GM18508 (cell line): ENCODE measurements around the gene TEDC1.

Experiments used
- ATAC-seq: cut with Tn5 transposase; IDR thresholded peaks from one replicate; pipeline ENCODE4 v1.9.1; 2021; ENCODE audit warnings: moderate number of reproducible peaks; ENCODE audit not compliant: insufficient read depth, unreplicated experiment

The TEDC1 gene

GRCh38 chr14:105490572-105491365 lies at the start of gene TEDC1:
Gene TEDC1 (plus strand): TSS chr14:105491246. CDS start chr14:105491376, 130 bp downstream.
- ATAC-seq, result peak; percentile 77

GRCh38 chr14:105442125-105442524 lies 48.9 kb upstream of the TEDC1 start:
- ATAC-seq, result no peak

DNA sequence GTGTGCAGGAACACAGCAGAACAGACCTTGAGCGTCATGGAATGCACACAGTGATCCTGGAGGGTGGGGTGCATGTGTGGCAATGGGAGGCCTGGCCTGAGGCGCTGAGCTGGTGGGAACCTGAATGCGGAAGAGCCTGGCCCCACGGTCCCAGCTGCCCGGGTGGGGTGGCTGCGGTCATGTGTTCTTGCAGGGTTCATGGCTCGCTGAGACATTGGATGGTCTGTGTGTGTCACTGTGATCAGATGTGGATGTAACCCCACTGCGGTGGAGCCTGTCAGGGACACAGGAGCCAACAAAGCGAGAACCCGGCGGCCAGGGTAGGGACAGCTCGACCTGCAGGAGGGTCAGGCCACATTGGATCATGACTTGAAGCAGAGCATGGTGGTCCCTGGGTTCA lies 48.2 kb upstream of the TEDC1 start:
- ATAC-seq, result no peak

DNA sequence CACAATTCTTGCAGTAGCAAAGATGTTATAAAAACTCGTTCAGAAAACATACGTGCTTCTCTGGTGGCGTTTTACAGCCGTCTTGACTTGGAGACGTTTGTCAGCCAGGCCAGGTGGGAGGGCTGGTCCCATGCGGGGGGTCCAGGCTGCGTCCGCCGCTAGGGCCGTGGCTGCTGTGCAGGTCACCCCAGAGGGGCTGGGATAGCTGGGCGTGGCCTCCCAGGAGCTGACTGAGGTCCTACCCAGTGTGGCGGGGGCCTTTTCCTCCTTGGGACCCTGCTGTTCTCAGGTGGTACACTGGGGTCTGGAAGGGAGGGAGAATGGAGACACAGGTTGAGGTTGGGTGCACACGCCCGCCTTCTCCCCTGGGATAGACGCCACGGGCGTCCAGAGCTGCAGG lies 46.2 kb upstream of the TEDC1 start:
- ATAC-seq, result no peak

GRCh38 chr14:105445290-105445689 lies 45.8 kb upstream of the TEDC1 start:
- ATAC-seq, result no peak

GRCh38 chr14:105445901-105446845 lies 44.9 kb upstream of the TEDC1 start:
- ATAC-seq, result no peak

DNA sequence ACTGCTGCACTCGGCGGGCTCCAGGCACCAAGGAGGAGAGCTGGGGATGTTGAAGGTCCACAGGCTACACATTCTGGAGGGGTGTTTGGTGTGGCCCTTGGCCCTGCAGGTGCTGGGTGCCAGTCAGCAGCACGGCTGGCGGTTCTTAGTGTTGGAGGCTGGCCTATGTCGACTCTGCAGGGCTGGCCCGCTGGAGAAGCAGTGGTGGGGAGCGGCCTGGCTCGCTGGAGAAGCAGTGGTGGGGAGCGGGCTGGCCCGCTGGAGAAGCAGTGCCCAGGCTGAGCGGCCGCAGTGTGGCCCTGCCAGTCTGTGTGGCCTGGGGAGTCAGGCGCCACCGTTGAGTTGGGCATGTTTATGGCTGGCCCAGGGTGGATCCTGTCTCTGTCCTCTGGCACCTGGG lies 44.1 kb upstream of the TEDC1 start:
- ATAC-seq, result no peak

GRCh38 chr14:105447651-105448640 lies 43.1 kb upstream of the TEDC1 start:
- no peak for ATAC-seq

- no peak for ATAC-seq
Observed at GRCh38 chr14:105448706-105449111, 42.3 kb upstream of the TEDC1 start.

GRCh38 chr14:105449276-105450122 lies 41.5 kb upstream of the TEDC1 start:
- ATAC-seq, result no peak

DNA sequence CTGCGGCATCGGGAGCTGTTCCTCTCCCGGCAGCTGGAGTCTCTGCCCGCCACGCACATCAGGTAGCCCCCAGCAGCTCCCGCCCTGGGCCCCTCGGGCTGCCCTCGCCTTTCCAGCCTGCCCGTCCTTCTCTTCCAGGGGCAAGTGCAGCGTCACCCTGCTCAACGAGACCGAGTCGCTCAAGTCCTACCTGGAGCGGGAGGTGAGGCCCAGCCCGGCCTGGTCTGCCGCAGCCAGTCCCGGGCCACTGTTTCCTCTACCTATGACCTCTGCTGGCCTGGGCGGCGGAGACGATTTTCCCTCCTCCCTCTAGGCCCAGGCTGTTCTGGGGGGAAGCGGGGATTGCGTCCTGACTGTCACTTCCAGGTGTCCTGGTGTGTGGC lies 40.9 kb upstream of the TEDC1 start:
- ATAC-seq, result no peak

DNA sequence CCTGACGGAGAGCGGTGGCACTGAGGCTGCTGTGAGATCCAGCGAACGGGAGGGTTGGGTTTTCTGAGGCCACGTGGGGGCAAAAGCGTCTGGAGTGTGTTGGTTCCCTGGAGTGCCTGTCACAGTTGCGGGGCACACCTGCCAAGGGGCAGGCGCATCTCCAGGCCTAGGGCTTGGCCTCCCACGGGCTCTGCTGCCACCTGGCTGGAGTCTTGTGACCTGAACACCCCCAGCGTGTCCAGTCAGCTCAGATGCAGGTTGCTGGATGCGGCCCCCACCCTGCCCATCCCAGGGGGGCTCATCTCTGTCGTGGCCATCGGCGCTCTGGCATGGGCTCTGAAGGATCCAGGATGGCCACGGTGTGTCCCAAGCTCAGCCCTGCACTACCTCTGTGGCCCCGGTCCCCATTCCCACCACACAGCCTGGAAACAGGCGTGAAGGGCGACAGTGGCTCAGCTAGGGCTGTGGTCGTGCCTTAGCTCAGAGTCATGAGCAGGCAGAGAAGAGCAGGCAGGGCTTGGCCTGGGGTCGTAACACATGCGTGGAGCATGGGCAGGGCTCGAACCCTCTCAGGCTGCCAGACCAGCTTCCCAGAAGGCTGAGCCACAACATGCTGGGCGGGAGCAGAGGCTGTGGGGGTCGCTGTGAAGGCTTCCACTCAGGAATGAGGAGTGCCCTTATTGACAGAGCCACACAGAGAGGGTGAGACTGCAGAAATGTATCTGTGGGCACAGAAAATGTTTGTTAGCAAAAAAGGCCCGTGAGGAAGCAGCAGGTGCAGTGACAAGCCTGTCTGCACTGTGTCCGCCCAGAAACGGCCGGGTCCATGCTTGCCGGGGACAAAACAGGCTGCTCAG lies 40.0 kb upstream of the TEDC1 start:
- ATAC-seq, result no peak

GRCh38 chr14:105452963-105453362 lies 38.1 kb upstream of the TEDC1 start:
- ATAC-seq, result no peak

DNA sequence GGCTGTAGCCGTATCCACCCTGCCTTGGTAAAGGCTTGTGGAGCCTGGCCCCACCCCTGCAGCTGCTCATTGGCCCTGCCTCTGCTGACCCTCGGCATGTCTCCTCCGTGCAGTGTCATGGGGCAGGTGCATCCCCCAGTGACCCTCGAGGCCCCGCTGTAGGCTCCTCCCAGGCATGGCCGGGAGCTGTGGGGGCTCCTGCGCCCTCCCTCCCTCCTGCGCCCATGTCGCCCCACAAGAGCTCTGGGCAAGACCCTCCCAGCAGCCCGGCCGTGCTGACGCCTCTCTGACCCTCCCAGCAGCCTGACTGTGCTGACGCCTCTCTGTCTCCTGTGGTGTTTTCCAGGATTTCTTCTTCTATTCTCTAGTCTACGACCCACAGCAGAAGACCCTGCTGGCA lies 37.2 kb upstream of the TEDC1 start:
- no peak for ATAC-seq

- no peak for ATAC-seq
Observed at GRCh38 chr14:105455086-105455640, 35.9 kb upstream of the TEDC1 start.

DNA sequence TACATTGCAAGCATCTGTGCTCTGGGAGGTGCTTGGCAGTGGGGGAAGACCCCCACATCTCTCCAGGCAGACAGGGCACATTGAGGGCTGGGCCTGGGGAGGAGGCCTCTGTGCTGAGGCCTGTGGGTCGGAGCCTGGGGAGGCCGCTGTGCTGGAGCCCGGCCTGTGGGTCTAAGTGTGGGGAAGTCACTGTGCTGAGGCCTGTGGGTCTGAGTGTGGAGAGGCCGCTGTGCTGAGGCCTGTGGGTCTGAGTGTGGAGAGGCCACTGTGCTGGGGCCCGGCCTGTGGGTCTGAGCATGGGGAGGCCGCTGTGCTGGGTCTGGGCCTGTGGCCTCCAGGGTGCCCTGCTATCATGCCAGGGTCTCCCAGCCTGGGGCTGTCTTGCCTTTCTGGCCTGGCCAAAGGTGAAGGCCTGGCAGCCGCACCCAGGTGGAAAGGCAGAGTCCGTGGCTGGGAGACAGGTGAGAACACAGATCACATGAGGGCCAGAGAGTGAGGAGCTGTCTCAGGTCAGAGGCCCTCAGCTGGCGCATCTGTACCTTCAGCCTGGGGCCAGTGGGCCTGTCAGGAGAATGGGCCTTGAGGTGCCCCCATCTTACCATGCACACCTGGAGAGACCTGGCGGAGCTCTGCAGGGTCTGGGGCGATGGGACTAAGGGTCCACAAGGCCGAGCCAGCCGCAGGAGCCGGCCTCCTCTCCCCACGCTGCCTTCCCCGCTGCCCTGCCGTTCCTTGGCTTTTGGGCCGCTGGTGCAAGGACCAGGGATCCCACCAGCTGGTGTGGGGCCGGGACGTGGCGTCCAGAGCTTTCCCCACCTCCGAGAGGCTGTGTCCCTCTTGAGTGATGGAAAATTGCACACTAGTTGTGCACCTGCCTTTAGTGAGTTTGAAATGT lies 35.0 kb upstream of the TEDC1 start:
- ATAC-seq, result no peak
